ENCODE measurements around the gene PDE11A.

Gene PDE11A

DNA sequence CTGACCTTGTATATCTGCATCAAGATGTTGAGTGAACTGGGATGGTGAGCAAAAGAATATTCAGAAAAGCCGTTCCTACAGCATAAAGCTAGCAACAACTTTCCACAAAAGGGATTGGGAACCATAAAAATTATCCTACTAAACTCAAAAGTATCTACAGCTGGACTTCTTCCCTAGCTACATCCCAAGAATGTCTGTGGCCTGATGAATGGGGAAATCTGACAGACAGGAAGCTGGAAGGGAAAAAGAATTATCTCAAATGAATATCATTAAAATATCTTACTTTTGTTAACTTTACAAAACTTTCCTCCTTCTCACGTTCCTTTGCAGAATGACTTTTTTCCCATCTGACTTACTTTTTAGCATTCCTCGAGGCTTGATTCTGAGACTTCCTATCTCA is 150.9 kb downstream of the PDE11A start:
- DNase-seq: no peak

DNA sequence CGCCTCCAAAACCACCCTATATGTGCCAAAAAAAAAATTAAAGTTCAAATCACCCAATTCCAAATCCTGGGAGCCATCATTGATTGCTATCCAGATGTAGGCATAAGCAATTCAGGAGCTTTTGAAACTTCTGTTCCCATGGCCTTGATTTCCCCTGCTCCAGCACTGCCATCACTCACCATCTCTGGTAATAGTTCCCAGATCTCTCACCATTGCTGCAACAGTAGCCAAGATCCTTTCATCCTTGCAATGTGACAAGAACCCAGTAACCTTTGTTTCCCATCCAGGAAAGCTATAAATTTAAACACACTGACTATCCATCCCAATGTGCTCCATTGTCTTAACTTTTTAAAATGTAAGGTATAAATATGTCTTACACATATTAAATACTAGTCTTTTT is 155.4 kb downstream of the PDE11A start:
- no peak for DNase-seq

DNA sequence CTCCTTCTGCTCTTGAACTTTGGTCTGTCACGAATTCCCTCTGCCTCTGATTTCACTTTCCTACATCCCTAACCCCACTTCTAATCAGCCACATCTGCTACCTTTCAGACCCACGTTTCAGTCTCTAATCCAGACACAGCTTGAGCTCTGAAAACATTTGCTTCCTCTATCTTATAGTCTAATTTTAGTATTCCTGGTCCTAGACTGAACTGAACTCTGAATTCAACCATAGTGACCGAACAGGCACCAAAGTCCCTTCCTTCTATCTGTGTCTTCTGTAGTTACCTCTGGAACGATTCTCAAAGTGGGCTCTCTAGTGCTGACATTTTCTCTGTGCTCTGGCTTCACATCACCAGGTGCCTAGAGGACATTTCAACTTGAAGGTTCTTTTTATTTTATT is 156.2 kb downstream of the PDE11A start:
- DNase-seq: no peak

DNA sequence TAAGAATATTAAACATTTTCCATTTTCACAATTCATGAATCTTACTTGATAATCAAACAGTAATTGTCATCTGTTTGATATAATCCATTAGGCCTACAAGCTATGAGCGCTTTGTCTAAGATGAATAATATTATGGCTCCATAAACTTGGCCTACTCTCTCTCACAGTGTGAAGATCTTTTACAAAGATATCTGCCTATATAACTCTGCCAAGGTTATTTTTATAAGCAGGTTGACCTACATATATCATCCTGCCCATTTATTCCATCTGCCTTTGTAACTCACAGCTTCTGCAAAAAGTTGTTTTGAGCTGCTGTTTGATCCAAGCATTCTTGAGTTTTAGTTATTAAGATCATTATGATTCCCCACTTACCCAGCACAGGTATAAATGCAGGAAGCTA is 158.3 kb downstream of the PDE11A start:
- DNase-seq: no peak

DNA sequence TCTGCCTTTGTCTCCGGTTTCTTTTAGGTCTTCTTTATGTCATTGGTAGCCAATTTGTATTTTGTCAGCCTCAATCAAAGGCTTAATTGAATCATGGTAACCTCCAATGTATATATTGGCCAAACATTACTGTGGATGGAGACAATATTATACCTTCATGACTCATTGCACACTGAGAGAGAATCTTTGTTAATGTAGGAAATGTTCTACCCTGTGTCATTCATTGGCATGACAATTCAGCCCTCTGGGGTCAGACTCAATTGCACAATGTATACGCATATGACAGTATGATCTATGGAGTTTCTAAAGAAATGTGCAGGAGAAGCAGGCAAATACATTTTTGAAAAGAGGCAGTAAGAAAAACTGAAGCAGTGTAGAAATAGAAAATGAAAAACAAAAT is 162.6 kb downstream of the PDE11A start:
- DNase-seq: no peak

DNA sequence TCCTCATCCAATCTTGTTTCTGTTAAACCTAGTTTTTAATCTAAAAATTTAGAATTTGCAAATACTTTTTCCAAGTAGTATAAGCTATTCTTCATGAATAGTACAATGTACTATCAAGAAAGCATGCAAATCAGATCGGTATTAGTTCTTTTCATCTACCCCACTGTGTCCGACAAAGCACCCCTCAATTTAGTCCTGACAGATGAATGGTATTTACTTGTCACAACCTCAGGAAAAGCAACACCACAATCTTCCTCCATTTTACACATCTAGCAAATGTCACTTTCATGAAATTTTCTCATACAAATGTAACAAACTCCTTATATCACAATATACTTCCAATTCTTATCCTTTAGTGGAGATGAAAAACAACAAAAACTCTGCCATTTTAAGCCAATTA is 163.8 kb downstream of the PDE11A start:
- no peak for DNase-seq

DNA sequence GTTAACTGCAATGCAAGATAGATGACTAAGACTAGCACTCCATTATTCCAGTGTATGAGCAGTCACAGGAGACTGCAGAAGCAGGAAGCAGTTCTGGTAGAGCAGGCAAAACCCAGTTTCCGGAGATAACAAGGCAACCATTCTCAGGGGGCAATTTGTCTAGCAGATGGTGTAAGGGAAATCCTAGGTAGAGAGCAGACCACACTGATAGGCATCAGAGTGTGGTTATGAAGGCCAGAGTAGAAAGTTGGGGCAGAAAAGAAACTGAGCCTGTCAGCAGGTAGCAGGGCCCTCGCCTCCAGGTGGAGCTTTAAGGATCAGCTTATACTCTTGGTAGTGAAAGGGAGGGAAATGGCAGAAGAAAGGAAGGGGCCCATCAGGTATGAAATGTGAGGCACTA is 164.4 kb downstream of the PDE11A start:
- DNase-seq: no peak

DNA sequence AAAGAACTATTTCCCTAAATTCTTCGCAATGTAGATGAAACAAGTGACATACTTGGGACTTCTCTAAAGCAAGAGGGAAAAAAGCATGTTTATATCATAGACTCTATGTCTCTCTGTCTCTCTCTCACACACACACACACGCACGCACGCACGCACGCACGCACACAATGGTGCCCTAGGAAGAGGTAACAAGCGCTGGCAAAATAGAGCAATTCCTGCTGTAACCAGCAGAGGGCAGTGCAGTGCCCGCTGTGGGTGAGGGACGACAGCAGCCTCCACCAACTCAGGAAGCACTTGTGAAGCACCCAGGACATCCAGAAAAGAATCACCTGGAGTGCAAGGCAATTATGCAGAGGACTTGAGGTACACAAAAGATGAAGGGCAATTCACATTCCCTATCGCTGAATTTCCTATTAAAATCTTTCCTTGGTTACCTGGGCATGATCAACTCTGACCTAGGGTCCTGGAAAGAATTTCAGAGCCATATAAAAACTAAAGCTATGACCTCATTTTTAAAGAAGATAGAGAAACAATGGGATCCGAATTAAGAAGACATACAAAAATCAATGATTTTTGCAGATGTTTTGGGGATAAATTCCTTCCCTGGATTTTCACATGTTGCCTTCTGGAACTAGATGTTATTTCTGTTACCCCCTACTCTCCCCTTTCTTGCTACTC is 166.4 kb downstream of the PDE11A start:
- DNase-seq: no peak

DNA sequence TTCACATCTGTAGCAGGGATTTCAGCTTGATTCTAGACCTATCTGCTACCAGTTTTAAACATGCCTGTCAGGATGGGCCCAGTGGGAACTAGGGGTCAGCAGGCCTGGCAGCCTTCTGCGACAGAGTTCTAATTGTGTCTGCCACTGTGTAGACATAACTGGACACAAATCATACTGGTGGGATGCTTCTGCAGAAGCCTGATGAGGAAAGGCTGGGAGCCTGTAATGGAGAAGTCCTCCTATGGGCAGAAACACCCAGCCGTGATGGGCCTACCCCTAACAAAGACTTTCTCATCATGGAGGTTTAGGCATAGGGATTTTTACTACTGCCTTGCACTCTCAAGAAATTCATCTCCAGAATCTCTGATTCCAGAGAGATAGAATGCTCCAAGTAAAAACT is 166.9 kb downstream of the PDE11A start:
- DNase-seq: no peak

DNA sequence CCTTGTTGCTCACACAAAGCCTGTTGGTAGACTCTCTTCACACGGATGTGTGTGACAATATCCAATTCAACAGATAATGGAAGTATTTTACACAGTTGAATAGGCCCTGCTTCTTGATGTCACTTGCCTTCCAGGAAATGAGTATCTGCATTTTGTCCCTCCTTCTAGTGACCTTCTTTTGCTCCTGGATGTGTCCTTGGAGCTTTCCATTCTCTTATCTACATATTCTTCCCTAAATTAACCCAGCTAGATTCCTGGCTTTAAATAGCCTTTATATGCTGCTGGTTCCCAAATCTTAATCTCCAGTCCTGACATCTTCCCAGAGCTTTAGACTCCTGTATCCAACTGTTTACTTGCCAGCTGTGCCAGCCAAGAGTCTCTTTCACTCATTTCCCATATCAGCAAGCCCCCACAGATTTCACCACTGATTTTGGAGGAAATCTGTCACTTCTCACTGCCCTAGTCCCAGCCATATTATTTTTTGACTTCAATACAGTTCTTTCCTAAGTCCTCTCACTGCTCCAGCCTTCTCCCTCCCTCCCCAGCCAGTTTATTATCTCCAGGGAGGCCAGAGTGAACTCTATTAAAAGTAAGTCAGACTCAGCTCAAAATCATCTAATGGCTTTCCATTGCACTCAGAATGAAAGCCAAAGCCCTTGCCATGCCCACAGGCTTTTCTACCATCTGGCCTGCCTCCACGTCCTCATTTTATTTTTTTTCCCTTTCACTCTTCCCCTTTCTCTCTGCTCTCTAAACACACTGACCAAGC is 170.0 kb downstream of the PDE11A start:
- no peak for DNase-seq

DNA sequence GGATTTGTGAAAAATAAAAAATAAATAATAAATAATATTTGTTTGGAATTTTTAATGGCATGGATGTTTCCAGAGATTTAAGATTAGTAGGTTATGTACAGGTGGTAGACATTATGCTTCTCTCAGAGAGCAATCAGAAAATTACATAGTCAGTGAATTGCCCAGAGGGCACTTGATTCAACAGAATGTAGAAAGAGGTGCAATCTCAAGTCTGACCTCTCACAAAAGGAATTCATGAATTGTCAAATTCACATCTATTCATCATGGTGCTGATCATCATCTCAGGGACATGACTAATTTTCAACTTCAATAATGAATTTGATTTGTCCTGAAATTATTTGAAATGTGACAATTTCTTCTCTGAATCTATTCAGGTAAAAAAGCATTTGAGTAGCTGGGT is 172.5 kb downstream of the PDE11A start:
- DNase-seq: no peak

DNA sequence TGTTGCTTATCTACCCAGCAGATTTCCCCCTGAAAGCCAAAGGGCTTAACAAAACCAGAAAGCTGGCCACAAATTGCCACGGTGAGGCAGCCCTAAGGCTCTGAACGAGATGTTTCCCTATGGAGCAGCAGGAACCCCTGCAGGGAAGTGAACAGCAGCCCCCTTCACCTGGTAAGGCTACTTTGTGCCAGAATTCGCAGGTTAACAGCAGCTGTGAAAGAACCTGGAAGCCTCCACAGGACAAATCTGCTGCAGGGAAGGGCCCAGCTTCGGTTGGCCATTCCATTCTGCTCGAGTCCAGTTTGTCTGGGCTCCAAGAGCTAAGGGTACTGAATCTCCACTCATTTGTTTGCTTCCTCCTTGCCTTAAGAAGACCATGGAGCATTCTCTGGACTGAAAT is 175.3 kb downstream of the PDE11A start:
- DNase-seq: no peak

DNA sequence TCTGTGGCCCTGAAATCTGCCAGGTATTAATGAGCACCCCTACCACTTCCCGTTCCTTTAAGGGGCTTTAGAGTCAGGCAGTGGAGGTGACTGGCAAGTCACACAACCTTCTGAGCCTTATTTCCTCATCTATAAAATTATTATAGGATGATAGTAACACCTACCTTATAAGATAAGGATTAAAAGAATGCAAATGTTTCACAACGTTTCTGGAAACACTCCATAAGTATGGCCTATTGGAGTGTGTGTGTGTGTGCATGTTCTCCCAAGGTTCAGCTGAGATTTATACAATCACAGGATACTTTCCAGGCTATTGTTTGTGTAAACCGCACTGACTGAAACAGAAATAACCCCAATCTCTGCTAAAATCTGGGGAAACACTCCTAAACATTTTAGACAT is 176.0 kb downstream of the PDE11A start:
- no peak for DNase-seq

DNA sequence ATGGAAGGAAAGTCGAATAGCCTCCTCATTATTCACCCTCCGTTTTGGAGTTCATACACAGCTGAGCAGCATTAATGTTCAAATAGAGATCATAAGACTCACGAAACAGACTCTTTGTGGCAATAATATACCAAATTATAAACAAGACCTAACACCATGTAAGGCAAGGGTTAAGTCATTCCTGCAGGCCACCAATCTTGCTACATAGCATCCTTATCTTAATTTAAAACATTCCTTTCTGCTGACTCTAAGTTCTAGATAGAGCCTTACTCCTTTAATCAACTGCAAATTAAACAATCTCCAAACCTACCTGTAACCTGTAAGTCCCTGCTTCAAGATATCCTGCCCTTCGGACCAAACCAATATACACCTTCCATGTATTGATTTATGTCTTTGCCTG is 178.0 kb downstream of the PDE11A start:
- no peak for DNase-seq

DNA sequence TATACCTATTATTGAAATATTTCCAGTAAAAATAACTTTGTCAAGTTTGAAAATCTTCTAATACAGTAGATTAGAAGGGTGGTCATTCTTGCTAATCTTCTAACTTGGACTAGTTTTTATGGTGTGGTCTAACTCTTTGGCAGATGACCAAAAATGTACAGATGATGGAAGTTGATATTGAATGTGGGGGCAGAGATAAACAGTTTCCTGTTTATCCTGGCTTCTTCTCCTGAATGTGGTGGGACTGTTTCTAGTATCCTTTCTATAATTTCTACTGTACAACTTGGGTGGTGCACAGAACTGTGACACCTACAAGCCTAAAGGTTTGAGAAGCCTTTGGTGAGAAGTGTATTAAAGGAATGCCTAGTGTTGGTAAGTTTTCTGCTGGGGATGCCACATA is 178.7 kb downstream of the PDE11A start:
- no peak for DNase-seq

DNA sequence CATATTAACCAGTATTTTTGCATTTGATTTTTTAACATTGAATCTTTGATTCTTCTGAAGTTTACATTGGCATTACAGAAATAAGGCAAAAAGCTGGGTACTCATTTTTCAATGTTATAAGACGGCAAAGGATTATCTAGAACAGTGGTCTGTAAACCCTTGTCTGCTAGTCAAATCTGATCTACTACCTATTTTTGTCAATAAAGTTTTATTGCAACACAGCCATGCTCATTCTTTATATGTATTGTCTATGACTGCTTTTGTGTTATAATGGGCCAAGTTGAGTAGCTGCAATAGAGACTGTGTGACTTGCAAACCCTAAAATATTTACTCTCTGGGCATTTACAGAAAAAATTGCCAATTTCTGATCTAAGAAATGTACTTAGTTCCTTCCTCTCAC is 181.0 kb downstream of the PDE11A start:
- DNase-seq: no peak

DNA sequence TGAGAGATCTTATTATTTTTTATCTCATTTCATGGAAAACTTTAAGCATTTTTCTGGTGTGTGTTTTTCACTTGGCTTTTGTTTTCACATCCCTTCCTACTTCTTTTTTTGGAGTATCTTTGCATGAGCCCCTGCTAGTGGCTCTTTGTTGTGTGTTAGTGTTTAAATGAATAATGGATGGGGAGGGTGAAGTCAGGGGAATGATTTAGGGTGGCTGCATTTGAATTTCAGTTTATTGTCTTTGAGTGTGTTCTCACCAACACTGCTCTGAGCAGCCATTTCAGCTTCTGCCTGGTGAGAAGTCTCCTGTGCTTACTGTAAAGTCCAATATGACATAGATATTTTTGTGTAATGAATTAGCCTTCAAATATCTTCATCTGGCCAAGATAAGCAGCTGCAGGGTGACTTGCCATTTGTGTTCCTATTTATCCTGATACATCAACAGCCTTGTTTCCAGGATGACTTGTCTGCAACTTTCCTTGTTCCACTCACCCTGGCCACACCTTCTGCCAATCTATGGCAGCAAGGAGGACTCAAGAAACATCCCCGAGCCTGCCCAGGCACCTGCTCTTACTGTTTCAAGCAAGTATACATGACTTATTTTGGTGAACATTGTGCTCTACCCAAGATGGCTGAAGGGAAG is 182.6 kb downstream of the PDE11A start:
- no peak for DNase-seq

DNA sequence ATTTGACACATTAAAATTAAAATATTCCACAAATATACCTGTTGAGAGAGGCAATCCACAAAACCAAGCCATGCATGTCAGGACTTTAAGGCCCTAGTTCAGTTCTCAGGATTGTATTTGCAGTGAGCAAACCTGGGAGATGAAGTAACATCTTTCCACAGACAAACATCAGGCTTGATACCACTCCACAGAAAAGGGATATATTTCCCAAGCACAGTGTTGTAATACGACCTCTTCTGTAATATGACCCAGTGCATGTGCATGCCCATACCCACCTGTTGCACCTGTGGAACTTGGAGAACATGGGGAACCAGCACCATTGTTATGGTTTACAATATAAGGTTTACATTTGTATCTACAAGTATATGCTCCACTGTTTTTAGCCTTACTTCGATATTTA is 184.0 kb downstream of the PDE11A start:
- DNase-seq: no peak

DNA sequence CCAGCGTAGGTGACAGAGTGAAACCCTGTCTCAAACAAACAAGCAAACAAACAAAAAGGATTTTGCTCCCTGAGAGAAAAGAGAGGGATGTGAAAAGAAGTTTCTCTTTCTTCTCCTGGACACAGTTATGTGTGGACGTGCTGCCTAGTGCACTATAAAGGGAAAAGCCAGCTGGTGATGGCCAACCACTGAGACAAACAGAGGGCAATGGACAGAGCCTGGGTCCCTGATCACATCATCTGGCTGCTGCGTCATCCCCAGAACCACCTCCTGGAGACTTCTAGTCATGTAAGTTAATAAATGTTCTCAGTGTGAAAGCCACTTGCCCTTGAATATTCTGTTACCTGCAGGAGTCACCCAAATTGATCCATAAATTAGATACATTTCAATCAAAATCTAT is 184.9 kb downstream of the PDE11A start:
- DNase-seq: no peak

DNA sequence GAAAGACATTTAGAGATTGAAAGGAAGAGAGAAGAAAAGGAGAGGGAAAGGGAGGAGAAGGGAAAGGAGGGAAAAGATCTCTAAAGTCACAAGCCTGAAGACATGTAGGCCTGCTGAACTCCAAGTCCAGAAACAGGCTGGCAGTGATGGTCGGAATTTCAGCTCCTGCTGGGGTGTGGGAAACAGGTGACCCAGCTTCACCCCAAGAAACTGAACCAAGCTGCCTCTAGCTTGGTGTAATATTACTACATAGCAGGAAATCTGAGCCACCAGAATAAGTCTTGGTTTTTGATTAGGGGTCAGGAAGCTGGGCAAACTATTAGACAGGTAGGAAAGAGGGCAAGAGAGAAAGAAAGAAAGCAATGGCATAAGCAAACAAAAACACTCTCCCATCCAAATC is 185.8 kb downstream of the PDE11A start:
- DNase-seq: no peak

DNA sequence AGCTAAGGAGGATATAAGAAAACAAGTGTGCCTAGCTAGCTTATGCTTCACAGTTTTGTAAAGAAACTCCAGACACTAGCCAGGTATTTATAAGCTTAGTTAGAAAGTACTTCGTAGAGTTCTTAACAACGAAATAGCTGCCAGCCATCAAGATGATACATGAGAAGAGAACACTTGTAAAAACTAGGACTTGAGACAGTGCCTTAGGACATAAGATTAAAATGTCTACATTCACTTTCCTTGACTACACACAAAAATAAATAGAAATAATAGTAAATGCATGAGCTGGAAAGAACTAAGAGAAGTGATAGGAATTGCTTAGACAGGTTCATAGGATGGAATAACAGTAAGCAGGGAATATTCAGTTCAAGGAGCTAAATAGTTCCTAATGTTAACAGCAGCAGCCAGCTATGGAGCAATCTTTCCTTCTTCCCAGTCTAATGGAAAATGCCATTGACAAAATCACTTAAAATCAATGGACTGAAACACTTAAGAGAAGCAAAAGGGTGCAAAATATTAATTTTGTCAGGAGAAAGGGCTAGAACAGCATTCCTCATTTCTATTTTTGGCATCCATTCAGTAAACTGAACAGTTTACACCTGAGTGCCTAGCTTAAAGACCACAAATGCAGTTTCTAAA is 186.6 kb downstream of the PDE11A start:
- DNase-seq: no peak

DNA sequence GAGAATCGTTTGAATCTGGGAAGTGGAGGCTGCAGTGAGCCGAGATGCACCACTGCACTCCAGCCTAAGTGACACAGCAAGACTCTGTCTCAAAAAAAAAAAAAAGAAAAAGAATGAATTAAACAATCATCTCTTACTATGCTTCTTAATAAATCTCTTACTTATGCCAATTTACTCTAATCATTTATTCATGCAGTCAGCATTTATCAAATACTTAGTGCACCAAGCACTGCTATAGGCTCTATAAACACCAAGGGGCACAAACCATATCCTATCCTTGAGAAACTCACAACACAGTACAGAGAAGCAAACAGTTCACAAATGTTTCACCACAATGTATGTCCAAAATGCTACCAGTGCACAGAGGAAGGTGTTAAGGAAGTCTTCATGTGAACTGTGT is 189.4 kb downstream of the PDE11A start:
- no peak for DNase-seq

DNA sequence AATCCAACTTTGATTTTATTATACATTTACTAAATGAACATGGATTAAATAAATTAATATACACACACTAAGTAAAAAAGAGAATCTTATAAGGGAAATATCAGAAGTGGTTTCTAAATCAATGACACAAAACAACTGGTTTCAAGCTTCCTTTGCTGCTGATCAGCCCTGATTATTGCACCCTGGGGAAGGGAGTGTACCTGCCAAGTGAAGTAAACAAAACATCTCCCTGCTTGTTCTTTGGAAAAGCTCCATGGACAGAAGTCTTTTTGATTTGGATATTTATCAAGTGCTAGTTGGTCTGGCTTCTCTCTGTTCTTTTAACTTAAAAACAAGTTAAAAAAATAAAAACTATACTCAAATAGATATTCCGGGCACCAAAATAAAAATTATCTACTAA is 190.1 kb downstream of the PDE11A start:
- DNase-seq: no peak

DNA sequence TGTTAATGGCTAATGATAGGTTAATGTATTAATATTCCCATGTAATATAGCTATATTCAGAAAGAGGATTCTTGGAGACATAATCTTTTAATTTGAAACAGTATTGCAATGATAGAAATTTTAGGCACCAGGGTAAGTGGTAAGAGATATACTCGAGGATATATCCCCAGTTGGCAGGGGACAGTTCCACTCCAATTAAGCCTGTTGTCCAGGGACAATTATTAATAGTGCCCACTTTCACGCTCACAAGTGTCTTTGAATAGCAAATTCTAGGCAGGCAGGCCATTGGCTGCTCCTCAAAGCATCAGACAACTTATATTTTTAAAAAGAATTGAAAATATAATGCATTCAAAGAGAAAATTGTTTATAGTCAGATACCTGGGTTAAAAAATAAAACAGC is 190.7 kb downstream of the PDE11A start:
- no peak for DNase-seq
